Caco-2 (cell line): ENCODE data around the gene WDR48. TPM values are rescaled to one million over a fixed set of nuclear protein-coding genes. Genes with fewer than 3 reads are reported as not detected.
A peak's percentile ranks its signal among the peaks of the same experiment; 100 is the strongest.

Source experiments
- BruUV-seq: library from RNA; stranded (reverse); fragments of 400-500 nt; replicated peaks from 2 replicates; lab custom pipeline; 2021; lab: Mats Ljungman, UMichigan
- CTCF ChIA-PET: fragments of 300-600 bp; sonication (Branson Sonifier 250); formaldehyde crosslinking; loops from one replicate; lab custom pipeline; 2022; ENCODE audit warnings: antibody characterized with exemption; lab: Charles Lee
- POLR2A ChIA-PET: fragments of 300-600 bp; sonication (Branson Sonifier 250); formaldehyde crosslinking; loops from one replicate; lab custom pipeline; 2022; ENCODE audit warnings: antibody characterized with exemption; lab: Charles Lee
- DNase-seq, 2 experiments: peaks; one replicate each; pipeline versions ENCODE4 v3.0.0 to v3.0.0-alpha.2; 2020 to 2022
- H3K27me3 ChIP-seq: replicated peaks from 2 replicates; pipeline ENCODE4 v1.6.0; 2011; ENCODE audit warnings: low read length; ENCODE audit not compliant: control insufficient read depth, insufficient read depth
- H3K36me3 ChIP-seq: 2 replicates; pipeline ENCODE4 v1.5.1; 2011; ENCODE audit warnings: low read length; ENCODE audit not compliant: control insufficient read depth, insufficient read depth
- H3K4me1 ChIP-seq: fragments of 250-450 bp; sonication (Bioruptor Pico); 2 replicates; pipeline ENCODE4 v1.5.1; 2020; ENCODE audit warnings: mild to moderate bottlenecking
- H3K4me3 ChIP-seq: 2 replicates; pipeline ENCODE4 v1.5.1; 2011; ENCODE audit warnings: low read depth, mild to moderate bottlenecking, control low read depth, low read length
- H3K9me3 ChIP-seq: fragments of 250-450 bp; sonication (Bioruptor Pico); 2 replicates; pipeline ENCODE4 v1.5.1; 2020; ENCODE audit warnings: mild to moderate bottlenecking, moderate library complexity
- H3K27ac Mint-ChIP-seq: one replicate; pipeline ENCODE4 v1.8.0; 2022; ENCODE audit warnings: mixed read lengths; ENCODE audit not compliant: unreplicated experiment
- H3K27me3 Mint-ChIP-seq: one replicate; pipeline ENCODE4 v1.8.0; 2022; ENCODE audit warnings: mixed read lengths; ENCODE audit not compliant: insufficient read depth, unreplicated experiment
- H3K36me3 Mint-ChIP-seq: one replicate; pipeline ENCODE4 v1.8.0; 2022; ENCODE audit warnings: mild to moderate bottlenecking, mixed read lengths; ENCODE audit not compliant: insufficient read depth, unreplicated experiment
- H3K4me1 Mint-ChIP-seq: one replicate; pipeline ENCODE4 v1.8.0; 2022; ENCODE audit warnings: low read depth, mixed read lengths; ENCODE audit not compliant: unreplicated experiment
- H3K4me3 Mint-ChIP-seq: one replicate; pipeline ENCODE4 v1.8.0; 2022; ENCODE audit warnings: mild to moderate bottlenecking, moderate library complexity, mixed read lengths; ENCODE audit not compliant: unreplicated experiment
- H3K9me3 Mint-ChIP-seq: one replicate; pipeline ENCODE4 v1.8.0; 2022; ENCODE audit warnings: mixed read lengths; ENCODE audit not compliant: unreplicated experiment
- intact Hi-C: fragments of 100-400 bp; cut with micrococcal nuclease; formaldehyde crosslinking; loops from one replicate; pipeline ENCODE4 v1.10.0; 2022; ENCODE audit not compliant: unreplicated experiment
- total RNA-seq: library from RNA; stranded (reverse); gene quantifications from 2 replicates; pipeline ENCODE4 v1.2.3, GENCODE V29; 2022
- TF ChIP-seq, protein P1 (sequence below), 2 experiments: fragments of 200-600 bp in 1 of 2; IDR thresholded peaks; 1 replicate in 1 of 2; 2 replicates in 1 of 2; pipeline versions ENCODE4 v1.5.1 to v1.8.0; 2011 to 2022; ENCODE audit warnings: antibody characterized with exemption in 1 of 2, control low read depth in 1 of 2, inconsistent platforms in 1 of 2, low read depth in 1 of 2, low read length in 1 of 2, mild to moderate bottlenecking in 1 of 2, moderate library complexity in 1 of 2; ENCODE audit not compliant: insufficient read depth in 1 of 2, severe bottlenecking in 1 of 2, unreplicated experiment in 1 of 2

Gene WDR48
- total RNA-seq, 1 experiment from 2014 or later = 27.6 TPM

DNA sequence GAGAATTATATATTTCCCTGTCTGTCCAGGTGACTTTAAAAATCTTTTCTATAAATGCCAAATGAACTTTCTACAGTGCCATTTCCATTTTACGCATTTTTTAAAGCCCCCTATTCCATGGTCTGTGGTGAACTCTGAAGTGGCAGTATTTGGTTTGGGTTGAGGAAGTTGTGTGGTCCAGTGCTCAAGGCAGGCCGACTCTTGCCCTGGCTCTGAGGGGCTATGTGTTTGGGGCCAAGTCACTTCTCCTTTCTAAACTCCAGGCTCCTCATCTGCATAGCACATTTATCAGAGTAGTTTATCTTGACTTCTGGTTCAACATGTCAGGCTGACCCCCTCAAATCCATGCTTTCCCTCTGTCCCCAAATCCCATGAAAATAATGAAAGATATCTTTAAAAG, 69.8 kb downstream of the WDR48 start:
- H3K27me3 ChIP-seq = no peaks in the 10 kb centered on the region
- intact Hi-C loops = loop anchor here (10.0 kb wide), 1 partner anchor 263 kb away; the partner anchor contains the start of gene SLC25A38

DNA sequence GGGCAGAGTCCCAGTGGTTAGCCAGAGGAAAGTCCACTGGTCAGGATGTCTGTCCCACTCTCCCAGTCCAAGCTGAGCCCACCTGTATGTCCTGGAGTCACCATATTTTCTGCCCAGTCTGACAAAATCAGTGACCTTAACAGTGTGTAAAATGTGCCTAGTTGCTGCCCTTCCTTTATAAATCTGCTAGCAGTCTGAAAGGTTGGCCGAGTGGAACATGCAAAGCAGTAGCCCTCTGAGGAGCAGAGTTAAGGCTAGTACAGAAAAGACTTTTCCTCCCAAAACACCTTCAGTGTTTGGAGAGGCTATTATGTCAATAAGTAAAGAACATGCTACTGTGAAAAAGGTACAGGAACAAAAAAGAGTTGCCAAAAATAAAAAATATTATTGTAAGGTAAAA, 71.0 kb downstream of the WDR48 start:
- Mint-ChIP-seq H3K27ac (no peak overlapping the region), H3K27me3 (no peaks in the 10 kb centered on the region), H3K4me3 (no peak overlapping the region), H3K36me3 (no peaks in the 10 kb centered on the region), H3K4me1 (peaks cover 27% of the 10 kb centered on the region), H3K9me3 (no peaks in the 10 kb centered on the region)
- peaks cover 23% of the 10 kb centered on the region for H3K4me1 ChIP-seq
- no peaks in the 10 kb centered on the region for H3K36me3 ChIP-seq
- no peak overlapping the region for H3K4me3 ChIP-seq
- CTCF ChIA-PET = no interaction called here
- TF ChIP-seq, protein P1, sequence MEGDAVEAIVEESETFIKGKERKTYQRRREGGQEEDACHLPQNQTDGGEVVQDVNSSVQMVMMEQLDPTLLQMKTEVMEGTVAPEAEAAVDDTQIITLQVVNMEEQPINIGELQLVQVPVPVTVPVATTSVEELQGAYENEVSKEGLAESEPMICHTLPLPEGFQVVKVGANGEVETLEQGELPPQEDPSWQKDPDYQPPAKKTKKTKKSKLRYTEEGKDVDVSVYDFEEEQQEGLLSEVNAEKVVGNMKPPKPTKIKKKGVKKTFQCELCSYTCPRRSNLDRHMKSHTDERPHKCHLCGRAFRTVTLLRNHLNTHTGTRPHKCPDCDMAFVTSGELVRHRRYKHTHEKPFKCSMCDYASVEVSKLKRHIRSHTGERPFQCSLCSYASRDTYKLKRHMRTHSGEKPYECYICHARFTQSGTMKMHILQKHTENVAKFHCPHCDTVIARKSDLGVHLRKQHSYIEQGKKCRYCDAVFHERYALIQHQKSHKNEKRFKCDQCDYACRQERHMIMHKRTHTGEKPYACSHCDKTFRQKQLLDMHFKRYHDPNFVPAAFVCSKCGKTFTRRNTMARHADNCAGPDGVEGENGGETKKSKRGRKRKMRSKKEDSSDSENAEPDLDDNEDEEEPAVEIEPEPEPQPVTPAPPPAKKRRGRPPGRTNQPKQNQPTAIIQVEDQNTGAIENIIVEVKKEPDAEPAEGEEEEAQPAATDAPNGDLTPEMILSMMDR (IDR thresholded peaks at IDR 0.05; ENCODE audit: insufficient read depth in 1 of 2, low read depth in 1 of 2, low read length in 1 of 2, severe bottlenecking in 1 of 2, unreplicated experiment in 1 of 2) = no peak
- POLR2A ChIA-PET = no interaction called here
- no peak for DNase-seq
- H3K27me3 ChIP-seq = no peaks in the 10 kb centered on the region
- intact Hi-C loops = loop anchor here (10.0 kb wide), 1 partner anchor 262 kb away; the partner anchor contains the start of gene SLC25A38
- H3K9me3 ChIP-seq = no peaks in the 10 kb centered on the region
- no TSS peak for BruUV-seq

More for the DNA sequence above, 69.8 kb downstream of the WDR48 start:
- no peaks in the 10 kb centered on the region for H3K36me3 Mint-ChIP-seq
- H3K4me3 Mint-ChIP-seq = no peak overlapping the region
- no peaks in the 10 kb centered on the region for H3K9me3 Mint-ChIP-seq
- ChIA-PET POLR2A (interaction anchor here (0.7 kb wide), 1 partner anchor 91 kb away, joined by 5 read pairs; no protein-coding TSS in a partner anchor), CTCF (no interaction called here)
- peaks cover 20% of the 10 kb centered on the region for H3K4me1 Mint-ChIP-seq
- BruUV-seq = no TSS peak
- Histone ChIP-seq H3K36me3 (no peaks in the 10 kb centered on the region), H3K4me3 (no peak overlapping the region), H3K9me3 (no peaks in the 10 kb centered on the region), H3K4me1 (peaks cover 20% of the 10 kb centered on the region)
- no peaks in the 10 kb centered on the region for H3K27me3 Mint-ChIP-seq
- H3K27ac Mint-ChIP-seq = no peak overlapping the region
- TF ChIP-seq, protein P1 (IDR thresholded peaks at IDR 0.05; ENCODE audit: insufficient read depth in 1 of 2, low read depth in 1 of 2, low read length in 1 of 2, severe bottlenecking in 1 of 2, unreplicated experiment in 1 of 2) = no peak
- no peak for DNase-seq

DNA sequence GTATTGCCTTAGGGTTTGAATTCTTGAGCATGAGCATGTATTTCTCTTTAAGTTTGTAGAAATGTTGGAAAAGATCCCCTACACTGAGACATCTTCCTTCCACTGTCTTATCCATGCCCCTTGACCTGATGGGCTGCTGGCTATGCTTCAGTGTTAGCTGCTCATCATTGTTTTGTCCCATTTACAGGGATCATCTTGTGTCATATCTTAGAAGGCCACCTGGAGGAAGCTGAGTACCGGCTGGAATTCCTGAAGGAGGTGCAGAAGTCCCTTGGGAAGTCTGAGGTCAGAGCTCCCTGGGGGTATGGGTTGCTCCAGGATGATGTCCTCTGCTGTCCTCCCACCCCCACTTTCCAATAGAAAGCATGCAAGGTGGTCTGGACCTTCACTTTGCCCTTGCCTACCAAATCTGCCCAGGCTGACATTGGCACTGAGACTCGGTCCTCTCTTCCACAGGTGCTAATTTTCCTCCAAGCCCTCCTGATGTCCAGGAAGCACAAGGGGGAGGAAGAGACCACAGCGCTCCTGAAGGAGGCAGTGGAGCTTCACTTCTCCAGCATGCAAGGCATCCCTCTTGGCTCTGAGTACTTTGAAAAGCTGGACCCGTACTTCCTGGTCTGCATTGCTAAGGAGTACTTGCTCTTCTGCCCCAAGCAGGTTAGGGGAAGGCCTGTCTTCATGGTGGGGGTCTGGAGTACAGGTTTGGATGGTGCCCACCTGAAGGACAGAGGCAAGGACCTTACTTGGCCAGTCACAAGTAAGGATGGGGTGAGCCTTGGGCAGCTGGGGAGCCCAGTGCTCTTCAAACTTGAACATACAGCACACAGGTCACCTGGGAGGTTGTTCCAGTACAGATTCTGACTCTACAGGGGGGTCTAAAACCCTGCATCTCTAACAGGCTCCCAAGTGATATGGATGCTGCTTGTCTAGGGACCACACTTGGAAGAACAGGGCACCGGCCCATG, 73.3 kb downstream of the WDR48 start:
- no TSS peak for BruUV-seq
- H3K27ac Mint-ChIP-seq = peak overlapping the region; percentile 29

More for the DNA sequence above, 73.3 kb downstream of the WDR48 start:
- no peak overlapping the region for H3K4me3 ChIP-seq
- Mint-ChIP-seq H3K36me3 (no peaks in the 10 kb centered on the region), H3K4me1 (peaks cover 27% of the 10 kb centered on the region), H3K9me3 (no peaks in the 10 kb centered on the region), H3K27me3 (no peaks in the 10 kb centered on the region), H3K4me3 (no peak overlapping the region)
- TF ChIP-seq, protein P1 (IDR thresholded peaks at IDR 0.05; ENCODE audit: insufficient read depth in 1 of 2, low read depth in 1 of 2, low read length in 1 of 2, severe bottlenecking in 1 of 2, unreplicated experiment in 1 of 2) = peak in 1 of 2 experiments; percentile 29
- H3K9me3 ChIP-seq = no peaks in the 10 kb centered on the region
- H3K4me1 ChIP-seq = peaks cover 23% of the 10 kb centered on the region
- H3K27me3 ChIP-seq = no peaks in the 10 kb centered on the region
- ChIA-PET POLR2A (no interaction called here), CTCF (interaction anchor here (0.9 to 5.0 kb wide), 8 partner anchors 9 to 253 kb away, joined by 3 to 68 read pairs (median 7); partner anchors contain the start of genes GORASP1 and TTC21A)
- intact Hi-C loops = loop anchor here (10.0 kb wide), 1 partner anchor 260 kb away; the partner anchor contains the start of gene SLC25A38
- DNase-seq = peak in 1 of 2 experiments; percentile 33
- no peaks in the 10 kb centered on the region for H3K36me3 ChIP-seq
